Thyroid gland (tissue), 4 donors: ENCODE data around the gene ABI3BP.

Experiments used
- POLR2A ChIP-seq, 2 donors: fragments of 450-650 bp; IDR thresholded peaks; one replicate each; pipeline ENCODE4 v1.6.1; 2017; ENCODE audit warnings: antibody characterized with exemption in 2 of 2, mild to moderate bottlenecking in 2 of 2, moderate library complexity in 1 of 2
- TF ChIP-seq, protein P1 (sequence below), 6 experiments: fragments of 200-600 bp in 3 of 6; fragments of 450-650 bp in 3 of 6; sonication (generic) in 3 of 6; IDR thresholded peaks; one replicate each; pipeline ENCODE4 v1.5.1; 2016 to 2019; ENCODE audit warnings: antibody characterized with exemption in 6 of 6, mild to moderate bottlenecking in 2 of 6, inconsistent platforms in 1 of 6, moderate library complexity in 1 of 6

- TF ChIP-seq POLR2A (IDR thresholded peaks at IDR 0.05) = no peak
- TF ChIP-seq, protein P1, sequence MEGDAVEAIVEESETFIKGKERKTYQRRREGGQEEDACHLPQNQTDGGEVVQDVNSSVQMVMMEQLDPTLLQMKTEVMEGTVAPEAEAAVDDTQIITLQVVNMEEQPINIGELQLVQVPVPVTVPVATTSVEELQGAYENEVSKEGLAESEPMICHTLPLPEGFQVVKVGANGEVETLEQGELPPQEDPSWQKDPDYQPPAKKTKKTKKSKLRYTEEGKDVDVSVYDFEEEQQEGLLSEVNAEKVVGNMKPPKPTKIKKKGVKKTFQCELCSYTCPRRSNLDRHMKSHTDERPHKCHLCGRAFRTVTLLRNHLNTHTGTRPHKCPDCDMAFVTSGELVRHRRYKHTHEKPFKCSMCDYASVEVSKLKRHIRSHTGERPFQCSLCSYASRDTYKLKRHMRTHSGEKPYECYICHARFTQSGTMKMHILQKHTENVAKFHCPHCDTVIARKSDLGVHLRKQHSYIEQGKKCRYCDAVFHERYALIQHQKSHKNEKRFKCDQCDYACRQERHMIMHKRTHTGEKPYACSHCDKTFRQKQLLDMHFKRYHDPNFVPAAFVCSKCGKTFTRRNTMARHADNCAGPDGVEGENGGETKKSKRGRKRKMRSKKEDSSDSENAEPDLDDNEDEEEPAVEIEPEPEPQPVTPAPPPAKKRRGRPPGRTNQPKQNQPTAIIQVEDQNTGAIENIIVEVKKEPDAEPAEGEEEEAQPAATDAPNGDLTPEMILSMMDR (IDR thresholded peaks at IDR 0.05) = peak in 5 of 6 experiments; percentile 36 to 88 (median 66)
Observed at GRCh38 chr3:100893590-100893989, 99.6 kb downstream of the ABI3BP start.
